Measurements from ENCODE around the gene TMSB4Y. TPM values are rescaled to one million over a fixed set of nuclear protein-coding genes. Genes with fewer than 3 reads are reported as not detected.

Gene TMSB4Y
- not detected for total RNA-seq
- not detected for polyA plus RNA-seq
- long read RNA-seq, donor 1 = 0 reads
- long read RNA-seq, donor 2 = 0 reads
- long read RNA-seq, donor 3 = 0 reads

GRCh38 chrY:13703568-13703968, at the start of gene TMSB4Y:
Gene TMSB4Y, plus strand, starts transcription at chrY:13703899.
- no peaks in the 10 kb centered on the region for H3K36me3 ChIP-seq
- intact Hi-C loops (cut with DNase I) = no loop called here
- no peaks in the 10 kb centered on the region for H3K4me1 ChIP-seq (ENCODE audit: insufficient read depth)
- no CpG with 5 or more reads among the region's 28 CpGs for WGBS, 3 donors
- H3K4me3 ChIP-seq = no peak within 1 kb of the TSS
- no peaks in the 10 kb centered on the region for H3K9me3 ChIP-seq
- no peak for DNase-seq
- H3K27ac ChIP-seq = no peak within 1 kb of the TSS
- H3K27me3 ChIP-seq = no peaks in the 10 kb centered on the region
- TF ChIP-seq EP300 (IDR thresholded peaks at IDR 0.05) = no peak
- TF ChIP-seq CTCF (IDR thresholded peaks at IDR 0.05) = no peak
- TF ChIP-seq POLR2A (IDR thresholded peaks at IDR 0.05) = no peak

GRCh38 chrY:13664162-13664561, 39.5 kb upstream of the TMSB4Y start:
- Histone ChIP-seq H3K36me3 (no peaks in the 10 kb centered on the region), H3K4me3 (no peak overlapping the region), H3K27me3 (no peaks in the 10 kb centered on the region), H3K9me3 (no peaks in the 10 kb centered on the region), H3K4me1 (ENCODE audit: insufficient read depth) (no peaks in the 10 kb centered on the region), H3K27ac (no peak overlapping the region)
- WGBS, 3 donors = no CpG with 5 or more reads among the region's 1 CpG
- intact Hi-C loops (cut with DNase I) = no loop called here
- DNase-seq = no peak
- TF ChIP-seq EP300 (IDR thresholded peaks at IDR 0.05) (no peak), POLR2A (IDR thresholded peaks at IDR 0.05) (no peak), CTCF (IDR thresholded peaks at IDR 0.05) (no peak)

- Histone ChIP-seq H3K27me3 (no peaks in the 10 kb centered on the region), H3K4me3 (no peak overlapping the region), H3K27ac (no peak overlapping the region), H3K36me3 (no peaks in the 10 kb centered on the region), H3K9me3 (no peaks in the 10 kb centered on the region), H3K4me1 (ENCODE audit: insufficient read depth) (no peaks in the 10 kb centered on the region)
- no peak for DNase-seq
- no peak for TF ChIP-seq CTCF (IDR thresholded peaks at IDR 0.05)
- TF ChIP-seq EP300 (IDR thresholded peaks at IDR 0.05) = no peak
- no peak for TF ChIP-seq POLR2A (IDR thresholded peaks at IDR 0.05)
- WGBS, 3 donors = no CpG with 5 or more reads among the region's 2 CpGs
- intact Hi-C loops (cut with DNase I) = no loop called here
These were observed 32.6 kb upstream of the TMSB4Y start for GRCh38 chrY:13671122-13671521.

- Histone ChIP-seq H3K4me3 (no peak overlapping the region), H3K36me3 (no peaks in the 10 kb centered on the region), H3K4me1 (ENCODE audit: insufficient read depth) (no peaks in the 10 kb centered on the region), H3K9me3 (no peaks in the 10 kb centered on the region), H3K27ac (no peak overlapping the region), H3K27me3 (no peaks in the 10 kb centered on the region)
- intact Hi-C loops (cut with DNase I) = no loop called here
- WGBS, 3 donors = no CpG with 5 or more reads among the region's 11 CpGs
- TF ChIP-seq POLR2A (IDR thresholded peaks at IDR 0.05) (no peak), CTCF (IDR thresholded peaks at IDR 0.05) (no peak), EP300 (IDR thresholded peaks at IDR 0.05) (no peak)
- no peak for DNase-seq
These were observed 1.4 kb upstream of the TMSB4Y start for GRCh38 chrY:13702276-13702675.

All from ovary (tissue), 10 donors.